Thyroid gland (tissue), 4 donors: ENCODE results near the gene UBE2E2.

Source experiments
- CTCF ChIP-seq, 6 experiments: fragments of 200-600 bp in 3 of 6; fragments of 450-650 bp in 3 of 6; sonication (generic) in 3 of 6; IDR thresholded peaks; one replicate each; pipeline ENCODE4 v1.5.1; 2016 to 2019; ENCODE audit warnings: antibody characterized with exemption in 6 of 6, mild to moderate bottlenecking in 2 of 6, inconsistent platforms in 1 of 6, moderate library complexity in 1 of 6
- POLR2A ChIP-seq, 2 donors: fragments of 450-650 bp; IDR thresholded peaks; one replicate each; pipeline ENCODE4 v1.6.1; 2017; ENCODE audit warnings: antibody characterized with exemption in 2 of 2, mild to moderate bottlenecking in 2 of 2, moderate library complexity in 1 of 2

- TF ChIP-seq POLR2A (IDR thresholded peaks at IDR 0.05) (no peak), CTCF (IDR thresholded peaks at IDR 0.05) (no peak)
Observed at GRCh38 chr3:23576379-23576959, 373.3 kb downstream of the UBE2E2 start.
